ENCODE results near the gene CFAP46. TPM values are rescaled to one million over a fixed set of nuclear protein-coding genes. Genes with fewer than 3 reads are reported as not detected.
"Not testable (repeated sequence)": the region's sequence is repeated elsewhere in the genome, so short reads cannot be mapped to it uniquely, and the experiment has no call there.

Gene CFAP46
- total RNA-seq, 1 donor from 2014 or later = 3.7 TPM

GRCh38 chr10:132890301-132890700 is 52.1 kb downstream of the CFAP46 start:
- Mint-ChIP-seq H3K27me3 (peaks cover 23% of the 10 kb centered on the region), H3K4me3 (no peak overlapping the region), H3K4me1 (no peaks in the 10 kb centered on the region), H3K27ac (no peak overlapping the region), H3K36me3 (ENCODE audit: low read depth) (no peaks in the 10 kb centered on the region), H3K9me3 (no peaks in the 10 kb centered on the region)
- TF ChIP-seq CTCF (IDR thresholded peaks at IDR 0.05) = no peak
- ATAC-seq (ENCODE audit: low read depth) = no peak
- intact Hi-C loops (cut with micrococcal nuclease) = no loop called here
- ChIA-PET CTCF (no interaction called here), POLR2A (no interaction called here)
- no peak for DNase-seq

GRCh38 chr10:132889556-132889955 is 52.8 kb downstream of the CFAP46 start:
- TF ChIP-seq CTCF (IDR thresholded peaks at IDR 0.05) = no peak
- DNase-seq (no peak), ATAC-seq (ENCODE audit: low read depth) (no peak)
- CTCF ChIA-PET = no interaction called here
- H3K27ac Mint-ChIP-seq = no peak overlapping the region
- peaks cover 17% of the 10 kb centered on the region for H3K27me3 Mint-ChIP-seq
- intact Hi-C loops (cut with micrococcal nuclease) = no loop called here
- H3K9me3 Mint-ChIP-seq = no peaks in the 10 kb centered on the region
- H3K36me3 Mint-ChIP-seq (ENCODE audit: low read depth) = no peaks in the 10 kb centered on the region
- no peaks in the 10 kb centered on the region for H3K4me1 Mint-ChIP-seq
- no peak overlapping the region for H3K4me3 Mint-ChIP-seq
- POLR2A ChIA-PET = no interaction called here

- Mint-ChIP-seq H3K9me3 (no peaks in the 10 kb centered on the region), H3K4me1 (no peaks in the 10 kb centered on the region), H3K36me3 (ENCODE audit: low read depth) (no peaks in the 10 kb centered on the region), H3K4me3 (no peak overlapping the region), H3K27ac (no peak overlapping the region), H3K27me3 (peaks cover 16% of the 10 kb centered on the region)
- intact Hi-C loops (cut with micrococcal nuclease) = no loop called here
- no peak for TF ChIP-seq CTCF (IDR thresholded peaks at IDR 0.05)
- no peak for ATAC-seq (ENCODE audit: low read depth)
- ChIA-PET POLR2A (no interaction called here), CTCF (no interaction called here)
- no peak for DNase-seq
Observed at GRCh38 chr10:132888898-132889490, 53.4 kb downstream of the CFAP46 start.

GRCh38 chr10:132888446-132888845 is 53.9 kb downstream of the CFAP46 start:
- ATAC-seq (ENCODE audit: low read depth); DNase-seq: not testable (repeated sequence)

GRCh38 chr10:132886211-132887099 is 55.9 kb downstream of the CFAP46 start:
- Mint-ChIP-seq H3K4me1 (no peaks in the 10 kb centered on the region), H3K9me3 (no peaks in the 10 kb centered on the region), H3K36me3 (ENCODE audit: low read depth) (no peaks in the 10 kb centered on the region), H3K27ac (no peak overlapping the region), H3K4me3 (no peak overlapping the region), H3K27me3 (peaks cover 4% of the 10 kb centered on the region)
- DNase-seq = no peak
- POLR2A ChIA-PET = no interaction called here
- intact Hi-C loops (cut with micrococcal nuclease) = no loop called here
- CTCF ChIA-PET = no interaction called here
- TF ChIP-seq CTCF (IDR thresholded peaks at IDR 0.05) = no peak
- no peak for ATAC-seq (ENCODE audit: low read depth)

More at GRCh38 chr10:132888446-132888845, 53.9 kb downstream of the CFAP46 start:
- intact Hi-C loops (cut with micrococcal nuclease); POLR2A ChIA-PET; H3K9me3 Mint-ChIP-seq; CTCF ChIA-PET; H3K27ac Mint-ChIP-seq; H3K36me3 Mint-ChIP-seq (ENCODE audit: low read depth); H3K4me3 Mint-ChIP-seq; H3K4me1 Mint-ChIP-seq: not testable (repeated sequence)
- peaks cover 14% of the 10 kb centered on the region for H3K27me3 Mint-ChIP-seq
